ENCODE data around the gene SORCS2.

Gene SORCS2

GRCh38 chr4:7191546-7192251 is 639 bp upstream of the SORCS2 start:
- H3K36me3 ChIP-seq (ENCODE audit: control insufficient read depth in 1 of 2, insufficient read depth in 2 of 2, low read length in 2 of 2): no peaks in the 10 kb centered on the region
- H3K4me3 ChIP-seq (ENCODE audit: low read depth, low read length): no peak overlapping the region
- no peaks in the 10 kb centered on the region for H3K9me3 ChIP-seq (ENCODE audit: insufficient read depth, low read depth, low read length)
- no peak overlapping the region for H3K14ac ChIP-seq (ENCODE audit: low read length)
- H2BK120ac ChIP-seq (ENCODE audit: insufficient read depth, low read length, poor library complexity): no peak overlapping the region
- H3K27me3 ChIP-seq (ENCODE audit: insufficient read depth, low read length): peaks cover 20% of the 10 kb centered on the region
- no peak overlapping the region for H2BK12ac ChIP-seq (ENCODE audit: low read length)
- H2BK5ac ChIP-seq (ENCODE audit: low read depth, low read length, poor library complexity): no peak overlapping the region
- no peak overlapping the region for H3K9ac ChIP-seq (ENCODE audit: low read length)
- no peak overlapping the region for H3K4ac ChIP-seq (ENCODE audit: low read depth, low read length)
- no peak overlapping the region for H3K27ac ChIP-seq (ENCODE audit: low read depth, low read length)
- H4K8ac ChIP-seq (ENCODE audit: low read depth, low read length): no peak overlapping the region
- no peak overlapping the region for H4K12ac ChIP-seq (ENCODE audit: low read depth, low read length)
- H3K4me2 ChIP-seq (ENCODE audit: low read length): no peak overlapping the region
- no peak overlapping the region for H4K91ac ChIP-seq (ENCODE audit: low read depth, low read length)
- H3K79me1 ChIP-seq (ENCODE audit: low read length): no peaks in the 10 kb centered on the region
- WGBS (ENCODE audit: extremely low coverage, insufficient coverage, insufficient read length): no CpG with 5 or more reads among the region's 22 CpGs
- no peak overlapping the region for H3K18ac ChIP-seq (ENCODE audit: low read length)
- no peak overlapping the region for H2AK5ac ChIP-seq (ENCODE audit: low read length)
- H3K79me2 ChIP-seq (ENCODE audit: control insufficient read depth, insufficient read depth, low read length, poor library complexity): no peaks in the 10 kb centered on the region
- no peak for DNase-seq
- no peak overlapping the region for H3K23ac ChIP-seq (ENCODE audit: low read length)
- no peak overlapping the region for H2AFZ ChIP-seq (ENCODE audit: insufficient read depth, low read length, poor library complexity)
- H3K4me1 ChIP-seq (ENCODE audit: control insufficient read depth in 1 of 2, insufficient read depth in 2 of 2, low read length in 2 of 2): peaks cover 5 to 6% of the 10 kb centered on the region in 2 experiments

GRCh38 chr4:7193030-7193958 is 956 bp downstream of the SORCS2 start:
- H3K4me2 ChIP-seq (ENCODE audit: low read length): peak overlapping the region; percentile 71
- H3K18ac ChIP-seq (ENCODE audit: low read length): no peak overlapping the region
- H4K91ac ChIP-seq (ENCODE audit: low read depth, low read length): no peak overlapping the region
- no peak for DNase-seq
- H3K27ac ChIP-seq (ENCODE audit: low read depth, low read length): no peak overlapping the region
- H3K36me3 ChIP-seq (ENCODE audit: control insufficient read depth in 1 of 2, insufficient read depth in 2 of 2, low read length in 2 of 2): no peaks in the 10 kb centered on the region
- no peak overlapping the region for H3K4ac ChIP-seq (ENCODE audit: low read depth, low read length)
- H2BK5ac ChIP-seq (ENCODE audit: low read depth, low read length, poor library complexity): no peak overlapping the region
- no peak overlapping the region for H4K12ac ChIP-seq (ENCODE audit: low read depth, low read length)
- no peak overlapping the region for H3K9ac ChIP-seq (ENCODE audit: low read length)
- H3K9me3 ChIP-seq (ENCODE audit: insufficient read depth, low read depth, low read length): no peaks in the 10 kb centered on the region
- H2AFZ ChIP-seq (ENCODE audit: insufficient read depth, low read length, poor library complexity): no peak overlapping the region
- peaks cover 20% of the 10 kb centered on the region for H3K27me3 ChIP-seq (ENCODE audit: insufficient read depth, low read length)
- H3K4me3 ChIP-seq (ENCODE audit: low read depth, low read length): no peak overlapping the region
- no peak overlapping the region for H2BK12ac ChIP-seq (ENCODE audit: low read length)
- H2BK120ac ChIP-seq (ENCODE audit: insufficient read depth, low read length, poor library complexity): no peak overlapping the region
- H3K79me2 ChIP-seq (ENCODE audit: control insufficient read depth, insufficient read depth, low read length, poor library complexity): no peaks in the 10 kb centered on the region
- no peak overlapping the region for H3K23ac ChIP-seq (ENCODE audit: low read length)
- no CpG with 5 or more reads among the region's 62 CpGs for WGBS (ENCODE audit: extremely low coverage, insufficient coverage, insufficient read length)
- no peak overlapping the region for H2AK5ac ChIP-seq (ENCODE audit: low read length)
- no peak overlapping the region for H4K8ac ChIP-seq (ENCODE audit: low read depth, low read length)
- no peaks in the 10 kb centered on the region for H3K79me1 ChIP-seq (ENCODE audit: low read length)
- peaks cover 5 to 9% of the 10 kb centered on the region in 2 experiments for H3K4me1 ChIP-seq (ENCODE audit: control insufficient read depth in 1 of 2, insufficient read depth in 2 of 2, low read length in 2 of 2)
- H3K14ac ChIP-seq (ENCODE audit: low read length): no peak overlapping the region

- DNase-seq: no peak
- no peak overlapping the region for H3K9ac ChIP-seq (ENCODE audit: low read length)
- H3K79me2 ChIP-seq (ENCODE audit: control insufficient read depth, insufficient read depth, low read length, poor library complexity): no peaks in the 10 kb centered on the region
- no peak overlapping the region for H4K91ac ChIP-seq (ENCODE audit: low read depth, low read length)
- no peaks in the 10 kb centered on the region for H3K79me1 ChIP-seq (ENCODE audit: low read length)
- H3K36me3 ChIP-seq (ENCODE audit: control insufficient read depth in 1 of 2, insufficient read depth in 2 of 2, low read length in 2 of 2): no peaks in the 10 kb centered on the region
- H3K14ac ChIP-seq (ENCODE audit: low read length): no peak overlapping the region
- no peak overlapping the region for H2BK5ac ChIP-seq (ENCODE audit: low read depth, low read length, poor library complexity)
- no peak overlapping the region for H3K4me2 ChIP-seq (ENCODE audit: low read length)
- H4K8ac ChIP-seq (ENCODE audit: low read depth, low read length): no peak overlapping the region
- no peak overlapping the region for H2BK120ac ChIP-seq (ENCODE audit: insufficient read depth, low read length, poor library complexity)
- no peak overlapping the region for H3K4me3 ChIP-seq (ENCODE audit: low read depth, low read length)
- H3K27me3 ChIP-seq (ENCODE audit: insufficient read depth, low read length): peaks cover 20% of the 10 kb centered on the region
- no peak overlapping the region for H4K12ac ChIP-seq (ENCODE audit: low read depth, low read length)
- H3K9me3 ChIP-seq (ENCODE audit: insufficient read depth, low read depth, low read length): no peaks in the 10 kb centered on the region
- no peak overlapping the region for H3K18ac ChIP-seq (ENCODE audit: low read length)
- no peak overlapping the region for H3K23ac ChIP-seq (ENCODE audit: low read length)
- no peak overlapping the region for H2AK5ac ChIP-seq (ENCODE audit: low read length)
- H2BK12ac ChIP-seq (ENCODE audit: low read length): no peak overlapping the region
- no CpG with 5 or more reads among the region's 6 CpGs for WGBS (ENCODE audit: extremely low coverage, insufficient coverage, insufficient read length)
- no peak overlapping the region for H3K4ac ChIP-seq (ENCODE audit: low read depth, low read length)
- H2AFZ ChIP-seq (ENCODE audit: insufficient read depth, low read length, poor library complexity): no peak overlapping the region
- no peak overlapping the region for H3K27ac ChIP-seq (ENCODE audit: low read depth, low read length)
- H3K4me1 ChIP-seq (ENCODE audit: control insufficient read depth in 1 of 2, insufficient read depth in 2 of 2, low read length in 2 of 2): peaks cover 5 to 9% of the 10 kb centered on the region in 2 experiments
These were observed 2.2 kb downstream of the SORCS2 start for GRCh38 chr4:7194251-7195140.

- Histone ChIP-seq H2AFZ (ENCODE audit: insufficient read depth, low read length, poor library complexity) (no peak overlapping the region), H3K9me3 (ENCODE audit: insufficient read depth, low read depth, low read length) (no peaks in the 10 kb centered on the region), H2AK5ac (ENCODE audit: low read length) (no peak overlapping the region), H3K14ac (ENCODE audit: low read length) (no peak overlapping the region), H3K27me3 (ENCODE audit: insufficient read depth, low read length) (peaks cover 20% of the 10 kb centered on the region), H4K12ac (ENCODE audit: low read depth, low read length) (no peak overlapping the region), H3K79me1 (ENCODE audit: low read length) (no peaks in the 10 kb centered on the region), H3K4me3 (ENCODE audit: low read depth, low read length) (peak overlapping the region; percentile 32), H2BK120ac (ENCODE audit: insufficient read depth, low read length, poor library complexity) (no peak overlapping the region), H2BK5ac (ENCODE audit: low read depth, low read length, poor library complexity) (no peak overlapping the region), H2BK12ac (ENCODE audit: low read length) (no peak overlapping the region), H3K9ac (ENCODE audit: low read length) (no peak overlapping the region), H3K79me2 (ENCODE audit: control insufficient read depth, insufficient read depth, low read length, poor library complexity) (no peaks in the 10 kb centered on the region), H3K4me2 (ENCODE audit: low read length) (no peak overlapping the region), H3K4ac (ENCODE audit: low read depth, low read length) (no peak overlapping the region), H3K23ac (ENCODE audit: low read length) (no peak overlapping the region), H3K4me1 (ENCODE audit: control insufficient read depth in 1 of 2, insufficient read depth in 2 of 2, low read length in 2 of 2) (peaks cover 5 to 9% of the 10 kb centered on the region in 2 experiments), H3K36me3 (ENCODE audit: control insufficient read depth in 1 of 2, insufficient read depth in 2 of 2, low read length in 2 of 2) (no peaks in the 10 kb centered on the region), H4K91ac (ENCODE audit: low read depth, low read length) (no peak overlapping the region), H3K27ac (ENCODE audit: low read depth, low read length) (no peak overlapping the region), H4K8ac (ENCODE audit: low read depth, low read length) (no peak overlapping the region), H3K18ac (ENCODE audit: low read length) (no peak overlapping the region)
- DNase-seq: no peak
- WGBS (ENCODE audit: extremely low coverage, insufficient coverage, insufficient read length): no CpG with 5 or more reads among the region's 5 CpGs
These were observed 2.8 kb downstream of the SORCS2 start for GRCh38 chr4:7195141-7195515.

Measured in trophoblast cell (in vitro differentiated cells and primary cell).